HepG2 (cell line): Measurements from ENCODE around the gene CEMP1. TPM values are rescaled to one million over a fixed set of nuclear protein-coding genes. Genes with fewer than 3 reads are reported as not detected.
"Not testable (repeated sequence)": the region's sequence is repeated elsewhere in the genome, so short reads cannot be mapped to it uniquely, and the experiment has no call there.

Experiments used
- ATAC-seq: fragments of 200-7000 bp; cut with Tn5 transposase; 3 replicates; pipeline ENCODE4 v1.9.1; 2020; ENCODE audit warnings: mild to moderate bottlenecking, moderate library complexity
- BruUV-seq: library from RNA; stranded (reverse); fragments of 400-500 nt; replicated peaks from 2 replicates; lab custom pipeline; 2021; lab: Mats Ljungman, UMichigan
- CTCF ChIA-PET: fragments of 300-600 bp; formaldehyde crosslinking; extraction: SDS; loops from one replicate; lab custom pipeline; 2021; ENCODE audit warnings: low total read pairs, inconsistent platforms, low intra/inter-chr PET ratio; lab: Yijun Ruan, JAX
- POLR2A ChIA-PET: fragments of 350-600 bp; sonication (Branson Sonifier 250); formaldehyde crosslinking; loops from one replicate; lab custom pipeline; 2020; ENCODE audit warnings: antibody characterized with exemption, inconsistent platforms; lab: Yijun Ruan, JAX
- DNase-seq: peaks from one replicate; pipeline ENCODE4 v3.0.0-alpha.2; 2015; ENCODE audit warnings: low spot score
- FAIRE-seq: peaks from 3 replicates; lab custom pipeline; 2011; peaks lifted over from hg19 to GRCh38; lab: Jason Lieb, UNC
- H2AFZ ChIP-seq: one replicate; pipeline ENCODE4 v1.6.1; 2011; ENCODE audit warnings: low read length, inconsistent platforms
- H3K27ac ChIP-seq: fragments of 300-600 bp; 3 replicates; pipeline ENCODE4 v1.8.0; 2011; ENCODE audit warnings: mixed run types, mild to moderate bottlenecking, mixed read lengths, low read length, inconsistent platforms; ENCODE audit not compliant: insufficient read depth; ENCODE audit errors: extremely low read length
- H3K27me3 ChIP-seq, 2 experiments: fragments of 200-600 bp in 1 of 2; 2 replicates in 1 of 2; 3 replicates in 1 of 2; pipeline versions ENCODE4 v1.6.0 to v1.8.0; 2011; ENCODE audit warnings: low read length in 2 of 2, mild to moderate bottlenecking in 2 of 2, moderate library complexity in 2 of 2, inconsistent platforms in 1 of 2; ENCODE audit not compliant: insufficient read depth in 2 of 2, control insufficient read depth in 1 of 2
- H3K36me3 ChIP-seq, 2 experiments: fragments of 200-600 bp in 1 of 2; replicated peaks in 1 of 2; 2 replicates in 1 of 2; 3 replicates in 1 of 2; pipeline versions ENCODE4 v1.5.1 to v1.8.0; 2011; ENCODE audit warnings: low read length in 2 of 2, inconsistent platforms in 1 of 2; ENCODE audit not compliant: insufficient read depth in 2 of 2, control insufficient read depth in 1 of 2
- H3K4me1 ChIP-seq: 2 replicates; pipeline ENCODE4 v1.5.1; 2012; ENCODE audit warnings: low read length, inconsistent platforms; ENCODE audit not compliant: insufficient read depth
- H3K4me2 ChIP-seq: 2 replicates; pipeline ENCODE4 v1.6.0; 2011; ENCODE audit warnings: low read depth, low read length, inconsistent platforms
- H3K4me3 ChIP-seq, 3 experiments: fragments of 200-600 bp in 1 of 3; sonication (generic), shearing (Covaris generic) in 1 of 3; replicated peaks in 1 of 3; 2 replicates each; pipeline ENCODE4 v1.5.1; 2011 to 2016; ENCODE audit warnings: low read length in 3 of 3, inconsistent platforms in 2 of 3, low read depth in 2 of 3, mild to moderate bottlenecking in 2 of 3, control low read depth in 1 of 3, mixed read lengths in 1 of 3; ENCODE audit not compliant: insufficient read depth in 1 of 3
- H3K79me2 ChIP-seq: one replicate; pipeline ENCODE4 v1.6.1; 2011; ENCODE audit warnings: low read length, inconsistent platforms; ENCODE audit not compliant: insufficient read depth
- H3K9ac ChIP-seq: 2 replicates; pipeline ENCODE4 v1.6.0; 2011; ENCODE audit warnings: mild to moderate bottlenecking, low read depth, low read length, inconsistent platforms; ENCODE audit not compliant: insufficient read depth
- H3K9me3 ChIP-seq: 2 replicates; pipeline ENCODE4 v1.5.1; 2012; ENCODE audit warnings: mild to moderate bottlenecking, low read length
- H4K20me1 ChIP-seq: 2 replicates; pipeline ENCODE4 v1.6.0; 2011; ENCODE audit warnings: inconsistent platforms, mild to moderate bottlenecking, low read length, moderate library complexity; ENCODE audit not compliant: insufficient read depth
- CHCHD3 ChIP-seq: sonication (generic); formaldehyde crosslinking; IDR thresholded peaks from 2 replicates; pipeline ENCODE4 v1.8.0; 2022; ENCODE audit warnings: mild to moderate bottlenecking, missing genetic modification reagents, moderate library complexity
- CHD4 ChIP-seq: fragments of 200-600 bp; sonication (generic); IDR thresholded peaks from 2 replicates; pipeline ENCODE4 v1.7.0; 2017; ENCODE audit warnings: mild to moderate bottlenecking, low read length, borderline replicate concordance
- PAWR ChIP-seq: sonication (generic); formaldehyde crosslinking; IDR thresholded peaks from 2 replicates; pipeline ENCODE4 v1.4.0; 2020; ENCODE audit warnings: missing genetic modification reagents, mild to moderate bottlenecking, borderline replicate concordance
- SP2 ChIP-seq: sonication (generic); formaldehyde crosslinking; IDR thresholded peaks from 2 replicates; pipeline ENCODE4 v1.5.1; 2020; ENCODE audit warnings: mild to moderate bottlenecking, missing genetic modification reagents
- WGBS: methylation state at CpG from one replicate; pipeline ENCODE4 v1.1.6; 2017; ENCODE audit warnings: low lambda C conversion rate; 5-methylcytosine and 5-hydroxymethylcytosine counted together
- in situ Hi-C: cut with HindIII; loops from 2 replicates; pipeline ENCODE4 v1.10.0; 2017; ENCODE audit warnings: low pct_unique_long_range_greater_than_20kb; ENCODE audit not compliant: extremely low pct_ligation_motif_present
- intact Hi-C: fragments of 100-400 bp; cut with micrococcal nuclease; formaldehyde crosslinking; loops from one replicate; pipeline ENCODE4 v1.10.0; 2022; ENCODE audit not compliant: unreplicated experiment
- polyA plus RNA-seq, 8 experiments: library from polyadenylated mRNA; depleted of rRNA in 3 of 8; stranded (reverse) in 7 of 8; unstranded in 1 of 8; fragments of >200 nt; fragmentation: Illumina TruSeq in 4 of 8; extraction: Trizol in 4 of 8; gene quantifications; 2 replicates each; pipeline versions ENCODE4 v1.2.1 to v1.2.3, GENCODE V29; 2011 to 2016; ENCODE audit warnings: low read depth in 4 of 8, missing spikeins in 1 of 8, mixed read lengths in 1 of 8; ENCODE audit not compliant: insufficient read depth in 1 of 8
- total RNA-seq, 5 experiments: library from RNA; depleted of rRNA; stranded (reverse); fragments of >200 nt; fragmentation: Illumina TruSeq; extraction: Trizol; gene quantifications; 2 replicates each; pipeline ENCODE4 v1.2.3, GENCODE V29; 2016; ENCODE audit warnings: low read depth in 1 of 5
- TF ChIP-seq, protein P1 (sequence below): sonication (generic); formaldehyde crosslinking; IDR thresholded peaks from 2 replicates; pipeline ENCODE4 v1.8.0; 2022; ENCODE audit warnings: missing genetic modification reagents, mild to moderate bottlenecking, inconsistent platforms, borderline replicate concordance
- TF ChIP-seq, protein P2 (sequence below): sonication (generic); formaldehyde crosslinking; IDR thresholded peaks from 2 replicates; pipeline ENCODE4 v1.4.0; 2020; ENCODE audit warnings: mild to moderate bottlenecking, missing genetic modification reagents, borderline replicate concordance

Gene CEMP1
- total and polyA plus RNA-seq, 2 of the 13 experiments (the other 11 are each of a cell fraction or from before 2014, with no cell fraction given): not detected

DNA sequence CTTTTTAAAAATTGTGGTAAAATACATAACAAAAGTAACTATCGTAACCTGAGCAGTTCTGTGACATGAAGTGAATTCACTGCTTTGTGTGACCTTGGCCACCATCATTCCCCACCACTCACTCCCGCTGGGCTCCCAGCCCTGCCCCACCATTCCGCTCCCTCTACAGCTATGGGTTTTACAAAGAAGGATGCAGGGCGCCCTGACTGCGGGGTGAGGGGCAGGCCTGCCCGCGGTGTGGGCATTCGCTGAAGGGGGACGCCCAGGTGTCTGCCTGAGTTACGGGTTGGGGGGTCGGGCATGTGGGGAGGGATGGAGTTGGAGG is at the start of gene CEMP1 (continued):
- TF ChIP-seq, protein P1, sequence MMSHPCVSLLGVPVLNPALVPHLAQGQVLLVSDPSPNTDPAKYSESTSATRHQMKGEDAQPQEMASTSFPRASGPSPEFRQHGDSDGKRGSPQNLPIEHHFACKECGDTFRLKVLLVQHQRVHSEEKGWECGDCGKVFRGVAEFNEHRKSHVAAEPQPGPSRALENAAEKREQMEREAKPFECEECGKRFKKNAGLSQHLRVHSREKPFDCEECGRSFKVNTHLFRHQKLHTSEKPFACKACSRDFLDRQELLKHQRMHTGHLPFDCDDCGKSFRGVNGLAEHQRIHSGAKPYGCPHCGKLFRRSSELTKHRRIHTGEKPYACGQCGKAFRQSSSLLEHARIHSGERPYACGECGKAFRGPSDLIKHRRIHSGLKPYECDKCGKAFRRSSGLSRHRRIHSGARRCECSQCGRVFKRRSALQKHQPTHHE (CRISPR knock-in tag): no peak
- TF ChIP-seq PAWR (CRISPR knock-in tag) (0 out of 2 replicates have a peak, but pooled peaks have one; percentile 9), CHD4 (no peak), SP2 (CRISPR knock-in tag) (no peak), CHCHD3 (CRISPR knock-in tag) (no peak)
- TF ChIP-seq, protein P2, sequence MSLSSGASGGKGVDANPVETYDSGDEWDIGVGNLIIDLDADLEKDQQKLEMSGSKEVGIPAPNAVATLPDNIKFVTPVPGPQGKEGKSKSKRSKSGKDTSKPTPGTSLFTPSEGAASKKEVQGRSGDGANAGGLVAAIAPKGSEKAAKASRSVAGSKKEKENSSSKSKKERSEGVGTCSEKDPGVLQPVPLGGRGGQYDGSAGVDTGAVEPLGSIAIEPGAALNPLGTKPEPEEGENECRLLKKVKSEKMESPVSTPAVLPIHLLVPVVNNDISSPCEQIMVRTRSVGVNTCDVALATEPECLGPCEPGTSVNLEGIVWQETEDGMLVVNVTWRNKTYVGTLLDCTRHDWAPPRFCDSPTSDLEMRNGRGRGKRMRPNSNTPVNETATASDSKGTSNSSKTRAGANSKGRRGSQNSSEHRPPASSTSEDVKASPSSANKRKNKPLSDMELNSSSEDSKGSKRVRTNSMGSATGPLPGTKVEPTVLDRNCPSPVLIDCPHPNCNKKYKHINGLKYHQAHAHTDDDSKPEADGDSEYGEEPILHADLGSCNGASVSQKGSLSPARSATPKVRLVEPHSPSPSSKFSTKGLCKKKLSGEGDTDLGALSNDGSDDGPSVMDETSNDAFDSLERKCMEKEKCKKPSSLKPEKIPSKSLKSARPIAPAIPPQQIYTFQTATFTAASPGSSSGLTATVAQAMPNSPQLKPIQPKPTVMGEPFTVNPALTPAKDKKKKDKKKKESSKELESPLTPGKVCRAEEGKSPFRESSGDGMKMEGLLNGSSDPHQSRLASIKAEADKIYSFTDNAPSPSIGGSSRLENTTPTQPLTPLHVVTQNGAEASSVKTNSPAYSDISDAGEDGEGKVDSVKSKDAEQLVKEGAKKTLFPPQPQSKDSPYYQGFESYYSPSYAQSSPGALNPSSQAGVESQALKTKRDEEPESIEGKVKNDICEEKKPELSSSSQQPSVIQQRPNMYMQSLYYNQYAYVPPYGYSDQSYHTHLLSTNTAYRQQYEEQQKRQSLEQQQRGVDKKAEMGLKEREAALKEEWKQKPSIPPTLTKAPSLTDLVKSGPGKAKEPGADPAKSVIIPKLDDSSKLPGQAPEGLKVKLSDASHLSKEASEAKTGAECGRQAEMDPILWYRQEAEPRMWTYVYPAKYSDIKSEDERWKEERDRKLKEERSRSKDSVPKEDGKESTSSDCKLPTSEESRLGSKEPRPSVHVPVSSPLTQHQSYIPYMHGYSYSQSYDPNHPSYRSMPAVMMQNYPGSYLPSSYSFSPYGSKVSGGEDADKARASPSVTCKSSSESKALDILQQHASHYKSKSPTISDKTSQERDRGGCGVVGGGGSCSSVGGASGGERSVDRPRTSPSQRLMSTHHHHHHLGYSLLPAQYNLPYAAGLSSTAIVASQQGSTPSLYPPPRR (CRISPR knock-in tag): peak; percentile 10; the same call in 1 of the 2 replicates

DNA sequence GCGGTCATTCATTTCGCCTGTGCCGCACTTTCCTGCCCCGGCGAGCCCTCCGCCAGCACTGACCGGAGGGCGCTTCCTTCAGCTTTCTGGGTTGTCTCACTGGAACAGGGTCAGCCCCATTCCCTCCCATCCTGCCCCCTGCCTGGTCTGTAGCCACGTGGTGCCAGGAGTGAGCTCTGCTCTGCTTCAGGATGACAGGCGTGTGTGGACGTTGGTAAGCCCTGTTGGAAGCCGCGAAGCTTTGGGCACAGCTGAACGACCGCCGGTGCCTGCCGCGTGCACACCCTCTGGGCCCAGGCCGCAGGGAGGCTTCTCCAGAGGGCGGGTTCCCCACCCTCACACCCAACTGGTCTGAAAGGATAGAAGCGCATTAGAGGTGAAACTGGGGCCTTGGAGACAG is 49.6 kb upstream of the CEMP1 start:
- H2AFZ ChIP-seq, POLR2A ChIA-PET, H3K4me3 ChIP-seq, CTCF ChIA-PET, H4K20me1 ChIP-seq, ATAC-seq, intact Hi-C loops, DNase-seq, H3K9me3 ChIP-seq, in situ Hi-C loops, FAIRE-seq, H3K27ac ChIP-seq, H3K9ac ChIP-seq, H3K79me2 ChIP-seq, H3K4me1 ChIP-seq, BruUV-seq, H3K27me3 ChIP-seq, H3K4me2 ChIP-seq: not testable (repeated sequence)
- peaks cover 8 to 12% of the 10 kb centered on the region in 2 experiments for H3K36me3 ChIP-seq
- WGBS: no CpG with 5 or more reads among the region's 21 CpGs

DNA sequence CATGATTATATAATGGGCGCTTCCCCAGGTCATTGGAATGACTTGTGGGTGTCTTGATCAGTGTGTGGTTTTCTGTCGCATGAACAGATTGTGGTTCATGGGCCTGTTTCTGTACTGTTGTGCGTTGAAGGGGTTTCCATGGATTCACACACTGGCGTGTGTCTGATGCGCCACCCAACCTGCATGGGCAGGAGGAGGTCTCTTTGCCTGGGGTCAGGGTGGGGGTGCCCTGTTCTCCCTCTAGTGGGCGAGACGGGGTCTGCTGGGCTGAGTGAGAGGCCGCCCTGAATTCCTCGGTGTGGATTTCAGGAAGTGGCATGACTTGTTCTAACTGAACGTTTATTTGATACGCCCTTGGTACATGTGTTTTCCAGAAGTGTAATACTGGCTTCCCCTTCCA is 48.9 kb upstream of the CEMP1 start:
- H3K4me3 ChIP-seq: not testable (repeated sequence)
- FAIRE-seq: peak; percentile 84
- peak; percentile 14 for DNase-seq

More for the DNA sequence above, 48.9 kb upstream of the CEMP1 start:
- POLR2A ChIA-PET, BruUV-seq, H3K27me3 ChIP-seq, H3K27ac ChIP-seq, in situ Hi-C loops, H2AFZ ChIP-seq, H4K20me1 ChIP-seq, H3K9ac ChIP-seq, H3K4me2 ChIP-seq, H3K9me3 ChIP-seq, H3K4me1 ChIP-seq, intact Hi-C loops, H3K79me2 ChIP-seq, CTCF ChIA-PET, H3K36me3 ChIP-seq: not testable (repeated sequence)
- ATAC-seq: peak; percentile 69
- WGBS: 72% methylated on average over 6 of the region's 11 CpGs
